GM12872 (cell line): ENCODE measurements around the gene CITED4.

Experiments
- CTCF ChIP-seq: IDR thresholded peaks from 3 replicates; pipeline ENCODE4 v1.5.1; 2011; ENCODE audit warnings: low read depth, mild to moderate bottlenecking, low read length, moderate library complexity; ENCODE audit not compliant: insufficient read depth

Gene CITED4

GRCh38 chr1:40857737-40858136 lies 4.4 kb downstream of the CITED4 start:
- TF ChIP-seq CTCF = no peak

- no peak for TF ChIP-seq CTCF
Observed at GRCh38 chr1:40856656-40857302, 5.4 kb downstream of the CITED4 start.

- TF ChIP-seq CTCF = no peak
Observed at GRCh38 chr1:40856116-40856515, 6.0 kb downstream of the CITED4 start.

- peak; percentile 40; the same call in 2 of the 3 replicates for TF ChIP-seq CTCF
Observed at GRCh38 chr1:40855513-40855912, 6.7 kb downstream of the CITED4 start.

- no peak for TF ChIP-seq CTCF
Observed at GRCh38 chr1:40853885-40854170, 8.3 kb downstream of the CITED4 start.

GRCh38 chr1:40853113-40853884 lies 8.9 kb downstream of the CITED4 start:
- TF ChIP-seq CTCF = no peak

- no peak for TF ChIP-seq CTCF
Observed at GRCh38 chr1:40851643-40852042, 10.5 kb downstream of the CITED4 start.
